GM18526 (cell line): ENCODE measurements around the gene CEP72.
A peak's percentile ranks its signal among the peaks of the same experiment; 100 is the strongest.

Experiments
- POLR2A ChIP-seq: IDR thresholded peaks from 3 replicates; pipeline ENCODE4 v1.6.1; 2011; ENCODE audit not compliant: insufficient read length; ENCODE audit errors: extremely low read depth

CEP72 gene

GRCh38 chr5:611731-612486 lies at the start of gene CEP72:
Gene CEP72, plus strand, starts transcription at chr5:612340. Its CDS starts 22 bp downstream, at chr5:612362.
- peak; percentile 69 for TF ChIP-seq POLR2A

- no peak for TF ChIP-seq POLR2A
These were observed 46.2 kb upstream of the CEP72 start for GRCh38 chr5:565782-566440.

GRCh38 chr5:566636-567309 lies 45.4 kb upstream of the CEP72 start:
- TF ChIP-seq POLR2A, result no peak

- no peak for TF ChIP-seq POLR2A
These were observed 44.5 kb upstream of the CEP72 start for GRCh38 chr5:567664-568060.

- no peak for TF ChIP-seq POLR2A
These were observed 43.9 kb upstream of the CEP72 start for GRCh38 chr5:568061-568781.

- TF ChIP-seq POLR2A, result no peak
These were observed 43.3 kb upstream of the CEP72 start for GRCh38 chr5:568809-569208.

GRCh38 chr5:569358-569867 lies 42.7 kb upstream of the CEP72 start:
- no peak for TF ChIP-seq POLR2A

GRCh38 chr5:569868-570361 lies 42.2 kb upstream of the CEP72 start:
- TF ChIP-seq POLR2A, result no peak

- no peak for TF ChIP-seq POLR2A
These were observed 41.7 kb upstream of the CEP72 start for GRCh38 chr5:570446-570845.

- no peak for TF ChIP-seq POLR2A
These were observed 41.3 kb upstream of the CEP72 start for GRCh38 chr5:570886-571285.

- TF ChIP-seq POLR2A, result no peak
These were observed 40.3 kb upstream of the CEP72 start for GRCh38 chr5:571791-572190.

GRCh38 chr5:572398-573019 lies 39.6 kb upstream of the CEP72 start:
- TF ChIP-seq POLR2A, result no peak

GRCh38 chr5:573206-573605 lies 38.9 kb upstream of the CEP72 start:
- TF ChIP-seq POLR2A, result no peak

GRCh38 chr5:573976-574375 lies 38.2 kb upstream of the CEP72 start:
- TF ChIP-seq POLR2A, result no peak

GRCh38 chr5:574906-575305 lies 37.2 kb upstream of the CEP72 start:
- TF ChIP-seq POLR2A, result no peak
